IPS-18c (cell line): ENCODE measurements around the gene KRT24.

ENCODE experiments used
- H3K4me3 ChIP-seq: 2 replicates; pipeline ENCODE4 v1.7.0; 2013; ENCODE audit warnings: low read depth, mild to moderate bottlenecking, low read length, moderate library complexity; ENCODE audit not compliant: insufficient read depth
- H3K9me3 ChIP-seq: one replicate; pipeline ENCODE4 v1.6.1; 2013; ENCODE audit warnings: mild to moderate bottlenecking, low read length, moderate library complexity; ENCODE audit not compliant: control insufficient read depth, insufficient read depth

KRT24 gene

DNA sequence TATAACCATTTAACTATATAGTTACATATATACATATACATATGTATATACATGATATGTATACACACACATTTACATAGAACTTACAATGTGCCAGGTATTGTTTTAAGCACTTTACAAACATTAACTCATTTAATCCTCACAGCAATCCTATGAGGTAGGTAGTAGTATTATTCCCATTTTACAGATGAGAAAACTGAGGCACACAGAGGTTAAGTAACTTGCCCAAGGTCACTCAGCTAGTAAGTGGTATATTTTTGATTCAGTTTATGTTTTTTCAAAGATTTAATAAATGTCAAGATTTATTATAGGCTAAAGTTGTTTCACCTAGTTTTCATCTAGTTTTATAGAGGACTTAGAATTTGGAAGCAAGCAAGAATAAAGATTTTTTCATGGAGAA, 45.2 kb downstream of the KRT24 start:
- no peak overlapping the region for H3K4me3 ChIP-seq
- no peaks in the 10 kb centered on the region for H3K9me3 ChIP-seq

GRCh38 chr17:40651939-40652338, 51.6 kb downstream of the KRT24 start:
- H3K9me3 ChIP-seq: no peaks in the 10 kb centered on the region
- no peak overlapping the region for H3K4me3 ChIP-seq

DNA sequence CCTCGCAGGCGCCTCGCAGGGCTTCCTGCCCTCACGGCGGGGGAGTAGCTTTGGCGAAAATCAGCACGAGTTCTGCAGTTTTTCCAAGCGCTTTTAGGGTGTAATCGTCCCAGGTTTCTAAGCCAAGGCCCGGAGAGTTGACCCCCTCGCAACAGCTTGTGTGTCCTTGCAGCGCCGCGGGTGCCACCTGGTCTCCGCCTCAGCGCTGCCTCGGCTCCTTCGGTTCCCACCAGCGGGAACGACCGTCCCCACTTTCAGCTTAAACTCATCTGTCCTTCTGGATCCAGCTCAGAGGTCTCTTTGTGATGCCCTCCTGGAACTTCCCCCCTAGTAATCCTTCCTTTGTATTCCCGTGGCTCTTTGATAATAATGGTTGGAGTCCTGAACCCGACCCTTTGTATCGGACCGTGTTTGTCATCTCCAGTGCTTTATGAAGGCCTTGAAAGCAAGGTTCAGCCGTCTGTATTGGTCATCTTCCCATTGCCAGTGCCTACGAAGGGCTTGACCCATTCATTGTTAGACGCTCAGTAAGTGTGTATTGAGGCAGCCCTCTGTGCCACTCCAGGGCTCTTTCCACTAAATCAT, 55.1 kb downstream of the KRT24 start:
- no peaks in the 10 kb centered on the region for H3K9me3 ChIP-seq
- H3K4me3 ChIP-seq: peak overlapping the region; percentile 77
